Lower leg skin (tissue), 4 donors: ENCODE results near the gene AASS. TPM values are rescaled to one million over a fixed set of nuclear protein-coding genes. Genes with fewer than 3 reads are reported as not detected.

Experiments
- DNase-seq, 2 donors: peaks; one replicate each; pipeline ENCODE4 v3.0.0-alpha.2; 2019; ENCODE audit warnings: low spot score in 2 of 2
- H3K4me3 ChIP-seq: fragments of 200-600 bp; sonication (generic); 2 replicates; pipeline ENCODE4 v1.5.1; 2017; ENCODE audit warnings: mild to moderate bottlenecking, low read depth; ENCODE audit not compliant: poor library complexity, severe bottlenecking
- POLR2A ChIP-seq, 2 donors: fragments of 450-650 bp; IDR thresholded peaks; one replicate each; pipeline ENCODE4 v1.6.1; 2016 to 2017; ENCODE audit warnings: antibody characterized with exemption in 2 of 2, mild to moderate bottlenecking in 1 of 2, moderate library complexity in 1 of 2
- WGBS, 2 donors: methylation state at CpG; one replicate each; pipeline ENCODE4 v1.1.5; 2018; 5-methylcytosine and 5-hydroxymethylcytosine counted together
- intact Hi-C: fragments of 100-400 bp; cut with DNase I; formaldehyde crosslinking; loops from one replicate; pipeline ENCODE4 v1.15.0; 2023; ENCODE audit warnings: low total_unique reads
- total RNA-seq, 4 donors: library from RNA; depleted of rRNA; stranded (reverse); fragments of >200 nt; gene quantifications; one replicate each; pipeline ENCODE4 v1.1.0, GENCODE V29; 2016
- TF ChIP-seq, protein P1 (sequence below), 3 donors: fragments of 450-650 bp; IDR thresholded peaks; one replicate each; pipeline ENCODE4 v1.5.1; 2016; ENCODE audit warnings: antibody characterized with exemption in 3 of 3, mild to moderate bottlenecking in 3 of 3, moderate library complexity in 2 of 3

AASS gene
- total RNA-seq, 4 donors from 2014 or later: 7.7 to 13.3 (median 8.4) TPM

DNA sequence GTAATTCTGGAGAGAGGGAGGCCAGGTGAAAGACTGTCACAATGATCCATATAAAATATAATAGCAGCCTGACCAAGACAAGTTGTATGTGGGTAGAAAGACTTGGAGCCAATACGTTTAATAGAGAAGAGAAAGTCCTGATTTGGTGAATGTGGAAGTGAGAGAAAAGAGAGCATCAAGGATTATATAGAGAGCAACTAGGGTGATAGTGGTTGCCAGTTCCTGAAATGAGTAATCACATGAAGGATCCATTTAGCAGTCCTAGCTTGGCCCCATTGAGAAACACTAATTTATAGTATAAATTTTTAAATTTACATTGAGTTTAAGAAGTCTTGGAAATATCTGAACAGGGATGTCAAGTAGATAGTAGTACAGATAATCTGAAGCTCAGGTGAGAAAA lies 74.0 kb downstream of the AASS start:
- no peak for DNase-seq
- intact Hi-C loops: no loop called here
- H3K4me3 ChIP-seq: no peak overlapping the region
- no peak for TF ChIP-seq POLR2A (IDR thresholded peaks at IDR 0.05)
- TF ChIP-seq, protein P1, sequence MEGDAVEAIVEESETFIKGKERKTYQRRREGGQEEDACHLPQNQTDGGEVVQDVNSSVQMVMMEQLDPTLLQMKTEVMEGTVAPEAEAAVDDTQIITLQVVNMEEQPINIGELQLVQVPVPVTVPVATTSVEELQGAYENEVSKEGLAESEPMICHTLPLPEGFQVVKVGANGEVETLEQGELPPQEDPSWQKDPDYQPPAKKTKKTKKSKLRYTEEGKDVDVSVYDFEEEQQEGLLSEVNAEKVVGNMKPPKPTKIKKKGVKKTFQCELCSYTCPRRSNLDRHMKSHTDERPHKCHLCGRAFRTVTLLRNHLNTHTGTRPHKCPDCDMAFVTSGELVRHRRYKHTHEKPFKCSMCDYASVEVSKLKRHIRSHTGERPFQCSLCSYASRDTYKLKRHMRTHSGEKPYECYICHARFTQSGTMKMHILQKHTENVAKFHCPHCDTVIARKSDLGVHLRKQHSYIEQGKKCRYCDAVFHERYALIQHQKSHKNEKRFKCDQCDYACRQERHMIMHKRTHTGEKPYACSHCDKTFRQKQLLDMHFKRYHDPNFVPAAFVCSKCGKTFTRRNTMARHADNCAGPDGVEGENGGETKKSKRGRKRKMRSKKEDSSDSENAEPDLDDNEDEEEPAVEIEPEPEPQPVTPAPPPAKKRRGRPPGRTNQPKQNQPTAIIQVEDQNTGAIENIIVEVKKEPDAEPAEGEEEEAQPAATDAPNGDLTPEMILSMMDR (IDR thresholded peaks at IDR 0.05): no peak
- WGBS, 2 donors: 50 to 63% methylated on average over 1 of the region's 1 CpG

- intact Hi-C loops: no loop called here
- 55 to 60% methylated on average over 3 of the region's 3 CpGs for WGBS, 2 donors
- no peak overlapping the region for H3K4me3 ChIP-seq
- TF ChIP-seq, protein P1 (IDR thresholded peaks at IDR 0.05): no peak
- TF ChIP-seq POLR2A (IDR thresholded peaks at IDR 0.05): no peak
- no peak for DNase-seq
These were observed 75.0 kb downstream of the AASS start for GRCh38 chr7:122068999-122069398.

DNA sequence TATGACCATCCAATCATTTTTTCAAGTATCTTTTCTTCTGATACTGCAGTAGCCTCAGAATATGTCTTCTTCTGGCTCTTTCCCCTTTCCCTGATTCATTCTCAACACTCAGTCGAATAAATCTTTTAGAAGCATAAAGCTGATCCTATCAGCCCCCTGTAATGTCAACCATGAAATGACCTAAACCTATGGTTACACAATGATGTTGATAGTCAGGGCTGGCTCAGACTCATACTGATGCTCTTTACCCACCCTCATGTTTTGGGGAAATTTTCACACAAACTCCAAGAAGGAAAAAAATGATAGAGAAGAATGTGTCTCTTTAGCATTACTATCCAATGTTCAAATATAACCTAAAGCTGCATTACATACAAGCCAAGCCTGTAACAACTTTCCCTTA lies 76.0 kb downstream of the AASS start:
- no peak overlapping the region for H3K4me3 ChIP-seq
- intact Hi-C loops: no loop called here
- no peak for TF ChIP-seq POLR2A (IDR thresholded peaks at IDR 0.05)
- TF ChIP-seq, protein P1 (IDR thresholded peaks at IDR 0.05): no peak
- WGBS, 2 donors: 86 to 94% methylated on average over 1 of the region's 1 CpG
- DNase-seq: no peak

GRCh38 chr7:122067077-122067476 lies 77.0 kb downstream of the AASS start:
- no peak for DNase-seq
- TF ChIP-seq, protein P1 (IDR thresholded peaks at IDR 0.05): no peak
- no peak for TF ChIP-seq POLR2A (IDR thresholded peaks at IDR 0.05)
- no peak overlapping the region for H3K4me3 ChIP-seq
- intact Hi-C loops: no loop called here
- WGBS, 2 donors: 70 to 87% methylated on average over 1 of the region's 1 CpG

DNA sequence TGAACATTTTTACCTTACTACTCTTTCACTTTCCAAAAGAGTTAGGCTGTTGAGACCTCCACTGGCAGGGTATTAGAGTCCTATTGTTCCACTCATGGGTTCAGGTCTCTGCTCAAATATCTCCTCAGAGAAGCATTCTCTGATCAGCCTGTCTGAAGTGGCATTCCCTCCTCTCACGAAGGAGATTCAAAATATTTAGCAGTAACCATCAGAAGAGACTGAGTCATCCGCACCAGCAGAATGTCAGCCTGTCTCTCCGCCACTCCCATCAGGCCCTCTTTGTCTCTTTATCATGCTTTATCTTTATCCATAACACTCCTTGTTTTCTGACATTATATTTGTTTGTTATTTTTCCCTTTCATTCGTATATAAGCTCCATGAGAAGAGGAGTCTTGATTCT lies 79.1 kb downstream of the AASS start:
- no peak overlapping the region for H3K4me3 ChIP-seq
- intact Hi-C loops: no loop called here
- TF ChIP-seq, protein P1 (IDR thresholded peaks at IDR 0.05): no peak
- no peak for TF ChIP-seq POLR2A (IDR thresholded peaks at IDR 0.05)
- no peak for DNase-seq
- 79 to 83% methylated on average over 4 of the region's 4 CpGs for WGBS, 2 donors

DNA sequence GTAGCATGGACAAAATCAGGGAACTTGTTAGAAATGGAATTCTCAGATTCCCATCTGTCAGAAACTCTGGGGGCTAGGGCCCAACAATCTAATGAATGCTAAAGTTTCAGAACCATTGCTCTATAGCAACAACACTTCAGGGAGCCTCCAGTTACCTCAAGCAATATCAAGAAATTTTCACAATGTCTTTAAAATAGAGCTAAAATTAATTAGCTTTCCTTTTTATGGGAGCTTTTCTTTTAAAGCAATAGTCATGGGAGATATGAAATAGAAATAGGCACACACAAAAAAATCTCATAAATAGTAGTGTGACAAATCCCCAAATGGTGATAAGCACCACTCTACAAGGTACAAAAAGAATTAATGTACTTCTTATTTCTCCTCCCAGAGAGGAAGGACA lies 80.9 kb downstream of the AASS start:
- no peak for DNase-seq
- no peak for TF ChIP-seq POLR2A (IDR thresholded peaks at IDR 0.05)
- TF ChIP-seq, protein P1 (IDR thresholded peaks at IDR 0.05): no peak
- intact Hi-C loops: no loop called here
- H3K4me3 ChIP-seq: no peak overlapping the region
